Lower leg skin (tissue), 3 donors: Measurements from ENCODE around the gene SSH2.

Experiments
- POLR2A ChIP-seq, 2 donors: fragments of 450-650 bp; IDR thresholded peaks; one replicate each; pipeline ENCODE4 v1.6.1; 2016 to 2017; ENCODE audit warnings: antibody characterized with exemption in 2 of 2, mild to moderate bottlenecking in 1 of 2, moderate library complexity in 1 of 2
- TF ChIP-seq, protein P1 (sequence below), 3 donors: fragments of 450-650 bp; IDR thresholded peaks; one replicate each; pipeline ENCODE4 v1.5.1; 2016; ENCODE audit warnings: antibody characterized with exemption in 3 of 3, mild to moderate bottlenecking in 3 of 3, moderate library complexity in 2 of 3

DNA sequence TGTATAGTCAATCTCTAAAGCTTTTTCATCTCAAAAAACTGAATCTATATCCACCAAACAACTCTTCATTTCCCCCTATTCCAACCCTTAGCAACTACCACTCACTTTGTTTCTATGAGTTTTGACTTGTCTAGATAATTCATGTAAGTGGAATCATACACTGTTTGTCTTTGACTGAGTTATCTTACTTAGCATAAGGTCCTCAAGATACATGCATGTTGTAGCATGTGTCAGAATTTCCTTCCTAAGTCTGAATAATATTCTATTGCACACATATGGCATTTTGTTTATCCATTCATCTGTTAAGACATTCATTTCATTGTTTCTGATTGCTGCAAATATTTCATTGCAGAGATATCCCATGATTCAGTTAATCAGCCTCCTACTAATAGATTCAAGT is 72.2 kb downstream of the SSH2 start:
- TF ChIP-seq POLR2A (IDR thresholded peaks at IDR 0.05), result no peak
- TF ChIP-seq, protein P1, sequence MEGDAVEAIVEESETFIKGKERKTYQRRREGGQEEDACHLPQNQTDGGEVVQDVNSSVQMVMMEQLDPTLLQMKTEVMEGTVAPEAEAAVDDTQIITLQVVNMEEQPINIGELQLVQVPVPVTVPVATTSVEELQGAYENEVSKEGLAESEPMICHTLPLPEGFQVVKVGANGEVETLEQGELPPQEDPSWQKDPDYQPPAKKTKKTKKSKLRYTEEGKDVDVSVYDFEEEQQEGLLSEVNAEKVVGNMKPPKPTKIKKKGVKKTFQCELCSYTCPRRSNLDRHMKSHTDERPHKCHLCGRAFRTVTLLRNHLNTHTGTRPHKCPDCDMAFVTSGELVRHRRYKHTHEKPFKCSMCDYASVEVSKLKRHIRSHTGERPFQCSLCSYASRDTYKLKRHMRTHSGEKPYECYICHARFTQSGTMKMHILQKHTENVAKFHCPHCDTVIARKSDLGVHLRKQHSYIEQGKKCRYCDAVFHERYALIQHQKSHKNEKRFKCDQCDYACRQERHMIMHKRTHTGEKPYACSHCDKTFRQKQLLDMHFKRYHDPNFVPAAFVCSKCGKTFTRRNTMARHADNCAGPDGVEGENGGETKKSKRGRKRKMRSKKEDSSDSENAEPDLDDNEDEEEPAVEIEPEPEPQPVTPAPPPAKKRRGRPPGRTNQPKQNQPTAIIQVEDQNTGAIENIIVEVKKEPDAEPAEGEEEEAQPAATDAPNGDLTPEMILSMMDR (IDR thresholded peaks at IDR 0.05), result no peak
